ENCODE measurements around the gene PLXNC1.

The PLXNC1 gene

GRCh38 chr12:94338006-94338794 lies 189.8 kb downstream of the PLXNC1 start:
- TF ChIP-seq CTCF (conservative IDR thresholded peaks at IDR 0.05) (no peak), ZFX (IDR thresholded peaks at IDR 0.05) (no peak)

GRCh38 chr12:94340573-94340972 lies 192.2 kb downstream of the PLXNC1 start:
- TF ChIP-seq ZFX (IDR thresholded peaks at IDR 0.05) = no peak
- no peak overlapping the region for H3K27ac ChIP-seq

More at GRCh38 chr12:94338006-94338794, 189.8 kb downstream of the PLXNC1 start:
- no peak overlapping the region for H3K27ac ChIP-seq

- no peak overlapping the region for H3K27ac ChIP-seq
- TF ChIP-seq CTCF (conservative IDR thresholded peaks at IDR 0.05) = no peak
- no peak for TF ChIP-seq ZFX (IDR thresholded peaks at IDR 0.05)
Measured at GRCh38 chr12:94353130-94353529, 204.8 kb downstream of the PLXNC1 start.
